ENCODE measurements around the gene SLC41A3.

Gene SLC41A3

DNA sequence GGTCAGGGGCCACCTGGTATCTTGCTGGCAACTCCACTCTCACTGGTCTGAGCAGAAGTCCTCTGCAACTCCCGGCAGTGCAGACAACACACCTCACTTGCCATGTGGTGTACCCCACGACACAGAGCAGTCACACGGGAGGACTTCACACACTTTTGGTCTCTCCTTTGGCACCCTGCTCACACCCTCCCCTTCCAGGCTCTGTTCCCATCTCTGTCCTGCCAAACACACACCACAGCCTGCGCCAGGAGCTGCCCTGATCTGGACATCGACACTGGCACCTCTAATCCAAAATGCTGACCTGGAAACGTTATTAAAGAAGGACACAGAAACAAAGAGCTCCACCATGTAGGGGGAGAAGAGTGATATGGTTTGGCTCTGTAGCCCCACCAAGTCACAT, 57.2 kb downstream of the SLC41A3 start:
- no peak for DNase-seq (ENCODE audit: low read depth)

DNA sequence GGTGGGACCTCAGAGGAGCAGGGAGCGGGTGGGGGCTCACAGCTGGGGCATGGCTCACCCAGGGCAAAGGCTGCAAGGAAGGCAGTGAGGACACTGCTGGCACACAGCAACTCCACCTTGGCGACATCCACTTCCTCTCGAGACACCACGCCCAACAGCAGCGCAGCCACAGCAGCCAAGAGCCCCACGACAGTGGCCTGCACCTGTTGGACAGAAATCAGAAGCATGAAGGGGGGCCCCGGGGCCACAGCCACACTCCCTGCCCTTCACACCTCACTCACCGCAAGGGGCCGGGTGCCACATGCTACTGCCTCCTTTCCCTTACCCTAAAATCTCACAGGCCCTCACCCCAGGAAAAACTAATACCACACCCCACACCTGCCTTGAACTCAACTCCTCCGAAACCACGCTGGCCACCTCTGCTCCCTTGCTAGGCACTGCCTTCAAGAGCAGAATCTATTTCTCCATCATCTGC, 57.6 kb downstream of the SLC41A3 start:
- DNase-seq (ENCODE audit: low read depth), result no peak

DNA sequence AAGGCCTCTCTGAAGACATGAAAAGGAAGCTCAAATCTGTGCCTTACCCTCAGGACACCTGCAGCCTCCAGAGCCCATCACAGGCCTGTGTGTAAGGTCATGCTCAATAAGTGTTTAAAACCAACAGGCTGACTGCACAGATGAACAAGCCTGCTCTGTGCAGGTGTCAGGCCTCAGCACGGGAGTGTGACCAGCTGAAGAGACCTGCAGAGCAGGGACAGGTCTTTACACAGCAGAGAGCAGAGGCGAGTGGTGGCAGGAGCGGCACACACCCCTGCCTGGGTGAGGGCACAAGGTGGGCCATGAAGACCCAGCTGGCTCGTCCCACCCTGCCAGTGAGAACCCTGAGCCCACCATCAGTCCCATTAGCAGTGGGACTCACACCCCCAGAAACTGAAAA, 58.1 kb downstream of the SLC41A3 start:
- no peak for DNase-seq (ENCODE audit: low read depth)

DNA sequence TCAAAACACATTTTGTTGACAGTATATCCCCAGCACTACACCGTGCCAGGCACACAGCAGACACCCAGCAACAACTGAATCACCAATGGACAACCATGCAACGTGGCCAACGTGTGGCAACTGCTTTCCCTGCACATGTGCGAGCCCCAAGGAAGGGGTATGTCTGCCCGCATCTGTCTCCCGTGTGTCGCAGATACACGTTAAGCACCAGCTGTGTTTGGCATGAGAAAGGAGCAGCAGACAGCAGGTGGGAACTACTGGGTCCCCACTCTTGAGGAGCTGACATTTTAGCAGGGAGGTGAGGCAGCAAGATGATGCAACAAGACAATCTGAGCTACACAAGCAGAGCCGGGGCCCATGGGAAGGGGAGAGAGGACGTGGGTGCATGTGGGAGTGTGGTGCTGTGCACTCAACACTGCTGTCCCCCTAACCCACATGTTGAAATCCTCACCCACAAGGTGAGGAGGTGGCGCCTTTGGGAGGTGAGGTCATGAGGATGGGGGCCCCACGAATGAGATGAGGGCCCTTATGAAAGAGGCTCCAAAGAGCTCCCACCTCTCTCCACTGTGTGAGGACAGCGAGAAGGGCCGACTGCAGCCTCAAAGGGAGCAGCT, 58.7 kb downstream of the SLC41A3 start:
- DNase-seq (ENCODE audit: low read depth), result no peak

DNA sequence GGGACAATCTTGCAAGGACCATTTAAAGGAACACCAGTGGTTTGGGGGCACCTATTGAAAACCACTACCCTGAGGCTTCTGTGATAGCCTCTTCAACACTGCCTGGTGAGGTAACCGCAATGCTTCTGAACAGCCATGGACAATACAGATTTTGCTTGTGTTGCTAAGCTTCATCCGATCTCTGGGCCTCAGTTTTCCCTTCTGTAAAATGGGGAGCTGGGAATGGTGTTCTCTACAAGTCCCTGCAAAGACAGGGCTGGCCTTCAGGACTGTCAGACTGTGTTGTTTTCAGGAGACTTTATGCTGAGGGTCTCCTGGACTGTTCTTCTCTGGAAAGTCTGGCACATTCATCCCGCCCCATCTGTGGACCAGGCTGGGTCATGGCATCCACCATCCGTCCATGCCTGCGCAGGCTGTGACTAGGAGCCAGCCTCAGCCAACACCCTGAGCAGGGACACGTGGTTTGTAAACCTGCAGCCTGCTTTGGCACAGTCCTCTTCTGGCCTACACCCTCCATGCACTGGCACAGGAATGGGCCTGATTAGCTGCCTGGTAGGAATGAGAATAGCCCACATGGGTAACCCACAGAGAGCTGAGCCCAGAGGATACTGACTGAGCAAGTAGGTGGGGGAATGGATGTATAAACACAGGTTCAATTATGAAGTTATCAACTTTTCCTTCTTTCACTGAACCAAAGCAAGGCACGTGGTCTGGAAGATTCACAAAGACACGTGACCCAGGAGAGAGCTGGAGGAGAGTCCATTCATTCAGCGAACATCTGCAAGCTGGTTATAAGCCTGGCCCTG, 59.7 kb downstream of the SLC41A3 start:
- no peak for DNase-seq (ENCODE audit: low read depth)

DNA sequence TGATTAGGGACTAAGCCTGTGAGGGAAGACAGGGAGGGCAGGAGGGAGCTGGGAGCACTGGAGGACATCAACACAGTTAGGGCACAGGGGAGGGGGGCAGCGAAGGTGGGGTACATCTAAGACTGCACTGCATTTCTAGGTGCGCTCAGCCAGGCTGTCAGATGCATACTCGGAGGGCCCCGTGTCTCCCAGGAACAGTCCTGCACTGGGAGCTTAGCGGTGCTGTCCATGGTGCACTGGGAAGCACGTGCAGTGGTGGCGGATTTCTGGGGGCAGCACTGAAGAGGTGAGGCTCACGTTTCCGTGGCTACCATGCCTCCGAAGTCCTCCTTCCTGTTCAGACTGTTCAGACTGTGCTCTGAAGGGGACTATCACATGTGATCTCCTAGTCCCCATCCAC, 60.5 kb downstream of the SLC41A3 start:
- DNase-seq (ENCODE audit: low read depth), result no peak

DNA sequence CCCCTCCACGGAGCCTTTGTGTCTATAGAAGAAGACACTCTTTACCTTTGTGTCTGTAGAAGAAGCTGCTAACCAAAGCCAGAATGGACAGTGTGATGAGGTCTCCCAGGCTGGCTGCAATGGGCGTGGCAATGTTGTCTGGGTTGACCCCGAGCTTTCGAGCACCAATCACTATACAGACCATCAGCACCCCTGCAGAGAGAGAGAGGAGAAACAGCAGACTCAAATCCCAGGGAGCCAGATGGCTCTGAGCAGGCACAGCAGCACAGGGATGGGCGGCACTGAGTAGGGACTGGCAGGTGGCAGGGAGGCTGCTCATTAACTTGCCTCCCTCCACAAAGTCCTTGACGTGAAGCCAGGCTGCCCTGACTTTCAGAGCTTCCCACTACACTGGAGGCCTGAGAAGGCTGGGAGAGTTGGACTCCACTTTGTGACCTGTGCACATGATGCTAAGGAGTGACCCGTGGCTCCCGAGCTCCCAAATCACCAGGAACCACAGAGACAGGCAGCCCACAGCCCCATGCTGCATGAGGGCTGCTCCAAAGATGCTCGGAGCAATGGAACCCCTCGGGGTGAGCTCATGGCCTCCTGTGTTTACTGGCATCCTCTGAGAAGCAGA, 61.1 kb downstream of the SLC41A3 start:
- DNase-seq (ENCODE audit: low read depth), result no peak

DNA sequence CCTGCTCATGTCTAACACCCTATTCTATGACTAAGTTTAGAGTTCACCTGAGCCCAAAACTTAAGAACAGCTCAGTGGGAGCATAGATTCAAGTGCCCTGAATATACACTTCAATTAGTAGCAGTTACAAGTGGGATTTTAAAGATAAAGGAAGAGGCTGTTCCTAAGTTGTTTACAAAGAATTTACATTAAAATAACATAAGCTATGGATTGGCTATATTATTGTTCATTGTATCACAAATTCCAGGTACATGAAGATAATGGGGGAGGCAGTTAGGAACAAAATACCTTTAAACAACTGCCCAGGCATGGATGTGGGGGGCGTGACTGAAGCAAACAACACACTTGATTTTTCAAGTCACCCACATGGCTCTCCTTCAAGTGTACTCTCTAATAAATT, 62.2 kb downstream of the SLC41A3 start:
- DNase-seq (ENCODE audit: low read depth), result no peak

DNA sequence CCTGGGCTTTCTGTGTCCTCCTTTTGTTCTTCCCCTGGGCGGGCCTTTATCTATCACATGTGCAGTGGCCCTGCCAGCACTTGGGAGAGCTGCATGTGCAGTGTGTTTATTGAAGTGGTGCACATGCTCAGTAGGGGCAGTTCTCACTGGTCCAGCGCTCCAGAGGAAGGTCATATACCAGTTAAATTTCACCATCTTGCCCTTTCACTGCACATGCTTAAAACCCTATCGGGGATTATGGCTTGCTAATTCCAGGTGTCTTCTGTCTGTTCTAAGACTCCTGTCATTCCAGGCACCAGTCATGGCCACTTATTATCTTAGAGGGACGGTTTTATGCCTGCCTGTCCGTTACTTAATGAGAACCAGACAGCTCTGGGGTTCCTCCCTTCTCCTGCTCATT, 62.7 kb downstream of the SLC41A3 start:
- no peak for DNase-seq (ENCODE audit: low read depth)

DNA sequence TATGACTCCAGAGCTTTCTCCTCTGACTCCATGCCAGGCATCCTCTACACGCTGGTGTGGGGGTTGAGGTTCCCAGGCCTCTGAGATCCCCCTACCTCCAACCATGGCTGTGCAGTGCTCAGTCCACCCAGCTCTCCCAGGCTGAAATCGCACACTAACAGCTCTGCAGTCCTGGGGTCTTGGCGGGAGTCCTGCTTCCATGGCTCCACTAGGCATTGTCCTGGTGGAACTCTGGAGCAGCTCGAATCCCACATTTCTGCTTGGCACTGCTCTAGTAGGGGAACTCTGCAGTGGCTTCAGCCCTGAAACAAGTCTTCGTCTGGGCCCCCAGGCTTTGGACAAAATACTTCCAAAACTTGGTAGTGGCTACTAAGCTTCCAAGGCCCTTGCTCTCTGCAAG, 64.2 kb downstream of the SLC41A3 start:
- no peak for DNase-seq (ENCODE audit: low read depth)

DNA sequence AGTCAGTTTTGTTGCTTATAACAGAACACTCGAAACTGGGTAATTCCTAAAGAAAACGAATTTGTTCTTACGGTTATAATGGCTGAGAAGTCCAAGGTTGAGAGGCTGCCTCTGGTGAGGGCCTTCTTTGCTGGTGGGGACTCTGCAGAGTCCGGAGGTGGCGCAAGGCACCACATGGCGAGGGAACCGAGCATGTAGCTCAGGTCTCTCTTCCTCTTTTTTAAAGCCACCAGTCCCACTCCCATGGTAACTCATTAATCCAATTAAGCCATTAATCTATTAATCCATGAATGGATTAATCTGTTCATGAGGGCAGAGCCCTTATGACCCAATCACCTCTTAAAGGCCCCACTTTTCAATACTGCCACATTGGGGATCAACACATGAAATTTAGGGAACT, 64.9 kb downstream of the SLC41A3 start:
- no peak for DNase-seq (ENCODE audit: low read depth)

DNA sequence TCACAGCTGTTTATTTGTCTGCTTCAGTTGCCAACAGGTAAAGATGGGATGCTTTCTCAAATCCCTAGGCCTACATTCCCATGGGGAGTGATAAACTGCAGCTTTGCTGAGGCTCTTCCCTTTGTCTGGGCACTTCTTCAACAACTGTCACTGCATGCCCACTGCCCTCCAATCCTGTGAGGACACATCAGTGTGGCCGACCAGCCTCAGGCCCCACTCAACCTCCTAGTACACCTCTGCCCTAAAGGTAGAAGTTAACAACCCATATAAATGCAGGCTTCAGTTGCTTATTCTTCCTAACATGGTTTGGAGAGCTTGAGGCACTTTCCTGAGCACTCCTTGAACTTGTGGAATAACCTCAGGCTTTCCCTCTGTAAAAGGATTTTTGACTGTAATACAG, 65.4 kb downstream of the SLC41A3 start:
- DNase-seq (ENCODE audit: low read depth), result no peak

DNA sequence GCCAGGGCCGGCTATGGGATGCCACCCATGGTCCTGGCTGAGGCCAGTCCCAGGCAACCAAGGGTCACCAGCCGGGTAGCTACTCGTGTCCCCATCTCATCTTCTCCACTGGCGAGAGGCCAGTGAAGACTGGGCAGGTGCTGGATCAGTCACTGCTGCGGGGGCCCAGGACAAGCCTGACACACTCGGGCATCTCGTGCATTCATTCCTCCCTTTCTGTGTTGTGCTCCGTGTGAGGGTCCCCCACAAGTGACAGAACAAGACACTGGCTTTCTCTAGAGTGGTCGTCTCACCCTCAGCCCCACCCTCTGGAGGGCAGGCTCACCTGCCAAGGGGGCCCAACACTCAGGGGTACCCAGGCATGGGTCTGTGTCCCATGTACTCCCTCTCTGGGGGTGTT, 66.6 kb downstream of the SLC41A3 start:
- DNase-seq (ENCODE audit: low read depth), result no peak

DNA sequence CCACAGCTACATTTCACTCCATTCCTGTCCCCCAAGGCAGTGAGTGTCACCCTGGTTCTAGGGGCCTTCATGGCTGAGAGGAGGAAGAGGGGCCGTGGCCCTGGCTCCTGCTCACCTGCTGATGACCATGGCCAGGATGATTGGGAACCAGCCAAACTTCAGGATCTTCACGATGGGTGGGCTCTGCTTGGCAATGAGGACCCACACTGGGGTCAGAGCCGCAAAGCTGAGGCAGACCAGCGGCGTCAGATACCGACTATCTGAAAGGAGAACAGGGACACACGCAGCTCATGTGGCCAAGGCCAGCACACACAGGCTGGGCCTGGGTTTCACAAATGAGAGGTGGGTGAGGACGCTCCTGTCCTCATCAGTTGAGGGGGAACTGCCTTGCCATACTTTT, 67.3 kb downstream of the SLC41A3 start:
- no peak for DNase-seq (ENCODE audit: low read depth)

DNA sequence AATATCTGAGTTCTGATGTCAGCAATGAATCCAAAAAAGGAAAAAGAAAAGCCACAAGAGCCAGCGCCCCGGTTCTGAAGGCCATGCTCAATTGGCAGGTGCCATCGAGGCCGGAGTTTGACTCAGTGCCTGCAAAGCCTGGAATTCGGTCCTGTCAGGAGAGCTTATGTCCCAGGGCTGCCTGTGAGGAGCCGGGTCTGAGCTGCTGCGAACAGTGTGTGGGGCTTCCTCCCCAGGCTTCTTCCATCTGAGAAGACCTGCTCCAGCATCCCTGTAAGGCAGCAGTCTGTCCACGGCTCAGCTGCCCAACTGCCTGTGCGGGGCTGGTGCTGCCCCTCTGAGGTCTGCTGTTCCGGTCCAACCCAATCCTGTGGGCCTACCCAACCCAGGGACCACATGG, 68.8 kb downstream of the SLC41A3 start:
- DNase-seq (ENCODE audit: low read depth), result no peak

DNA sequence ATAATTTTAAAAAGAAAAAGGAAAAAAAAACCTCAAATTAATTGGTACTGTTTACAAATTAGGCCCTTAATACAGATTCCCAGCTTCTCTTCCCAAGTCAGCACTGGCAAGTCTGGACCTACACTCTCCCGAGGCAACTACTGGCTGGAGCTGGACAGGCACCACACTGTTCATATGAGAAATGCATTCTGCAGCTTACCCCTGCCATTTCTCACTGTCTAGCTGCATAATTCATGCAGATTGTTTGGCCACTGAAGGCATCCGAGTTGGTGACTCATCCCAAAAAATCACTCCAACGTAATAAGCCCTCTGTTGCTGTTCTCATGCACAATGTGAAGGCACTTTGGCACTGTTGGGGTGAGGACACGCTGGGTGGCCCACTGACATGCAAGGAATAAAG, 69.7 kb downstream of the SLC41A3 start:
- DNase-seq (ENCODE audit: low read depth), result no peak

DNA sequence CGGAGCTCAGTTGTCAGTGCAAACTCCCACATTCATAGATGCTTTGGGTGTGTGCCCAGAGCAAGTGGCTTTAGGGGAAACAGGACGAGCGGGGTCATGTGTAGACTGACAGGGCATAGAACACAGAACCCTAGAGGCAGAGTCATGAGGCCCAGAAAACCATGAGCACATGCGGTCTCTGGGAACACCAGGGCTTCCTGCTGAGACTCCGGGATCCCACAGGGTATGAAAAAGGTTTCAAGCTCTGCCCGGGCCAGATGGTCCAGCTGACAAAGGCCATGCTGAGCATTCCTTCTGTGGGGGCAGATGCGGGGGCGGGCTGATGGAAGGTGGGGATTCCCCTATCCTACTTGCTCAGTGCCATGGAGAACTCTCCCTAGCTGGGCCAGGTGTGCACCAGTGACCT, 70.2 kb downstream of the SLC41A3 start:
- no peak for DNase-seq (ENCODE audit: low read depth)

DNA sequence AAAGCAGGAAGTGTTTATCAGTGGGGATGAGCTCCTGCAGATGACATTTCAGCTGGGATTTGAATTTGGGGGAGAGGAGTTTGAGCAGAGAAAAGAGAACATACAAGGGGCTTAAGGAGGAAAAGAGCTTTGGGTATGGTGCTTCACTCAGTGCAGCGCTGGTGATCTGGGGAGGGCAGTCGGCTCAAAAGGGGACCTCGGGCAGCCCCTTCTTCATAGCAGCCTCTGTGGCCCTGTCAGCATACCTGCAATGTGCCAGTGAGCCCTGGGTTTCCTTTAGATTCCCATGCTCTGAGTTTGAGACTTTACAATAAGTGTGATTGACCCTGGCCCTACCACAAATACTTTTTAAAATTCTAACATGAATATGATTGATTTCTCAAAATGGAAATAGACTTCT, 74.7 kb downstream of the SLC41A3 start:
- no peak for DNase-seq (ENCODE audit: low read depth)

DNA sequence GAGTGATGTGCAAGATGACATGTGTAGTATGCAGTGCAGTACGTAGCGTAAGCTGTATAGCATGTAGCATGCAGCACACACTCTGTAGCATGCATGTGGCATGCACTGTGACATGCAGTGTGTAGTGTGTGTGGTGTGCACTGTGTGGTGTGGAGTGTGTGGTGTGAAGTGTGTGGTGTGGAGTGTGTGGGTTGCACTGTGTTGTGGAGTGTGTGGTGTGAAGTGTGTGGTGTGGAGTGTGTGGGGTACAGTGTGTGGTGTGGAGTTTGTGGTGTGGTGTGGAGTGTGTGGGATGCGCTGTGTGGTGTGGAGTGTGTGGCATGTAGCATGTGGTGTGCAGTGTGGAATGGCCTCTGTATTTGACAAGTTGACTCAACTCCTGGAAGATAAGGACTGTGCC, 75.7 kb downstream of the SLC41A3 start:
- no peak for DNase-seq (ENCODE audit: low read depth)

DNA sequence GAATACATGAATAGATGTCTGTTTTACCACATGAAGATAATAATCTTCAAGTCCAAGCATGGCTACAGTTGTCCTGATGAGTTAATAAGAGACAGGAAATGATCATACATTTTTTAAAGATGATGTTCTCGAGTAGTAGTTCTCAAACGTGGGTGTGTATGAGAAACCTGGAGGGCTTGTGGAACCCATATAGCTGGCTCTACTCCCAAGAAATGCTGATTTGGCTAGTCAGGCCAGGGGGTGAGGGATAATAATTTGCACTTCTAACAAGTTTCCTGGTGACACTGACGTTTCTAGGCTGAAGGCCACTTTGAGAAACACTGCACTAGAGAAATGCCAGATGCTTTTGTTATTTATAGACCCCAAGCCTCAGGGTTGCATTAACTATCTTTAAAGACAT, 78.0 kb downstream of the SLC41A3 start:
- no peak for DNase-seq (ENCODE audit: low read depth)

DNA sequence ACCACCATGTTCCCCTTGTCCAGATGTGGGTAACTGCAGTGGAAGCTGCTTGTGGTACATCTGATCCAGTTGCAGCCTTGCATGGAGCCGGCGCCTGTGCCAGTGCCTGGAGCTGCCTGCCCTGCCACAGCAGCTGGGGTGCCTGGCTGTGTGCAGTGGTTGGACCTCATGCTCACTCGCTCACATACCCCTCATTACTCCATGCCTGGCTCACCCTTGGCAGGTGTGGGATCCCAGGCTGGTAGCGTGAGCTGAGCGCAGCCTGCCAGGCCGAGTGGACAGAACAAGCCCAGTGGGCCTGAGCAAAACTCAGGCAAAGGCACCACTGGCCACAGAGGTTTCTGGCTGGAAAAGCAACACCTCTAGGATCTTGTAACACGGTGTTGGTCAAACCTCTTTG, 79.2 kb downstream of the SLC41A3 start:
- no peak for DNase-seq (ENCODE audit: low read depth)

DNA sequence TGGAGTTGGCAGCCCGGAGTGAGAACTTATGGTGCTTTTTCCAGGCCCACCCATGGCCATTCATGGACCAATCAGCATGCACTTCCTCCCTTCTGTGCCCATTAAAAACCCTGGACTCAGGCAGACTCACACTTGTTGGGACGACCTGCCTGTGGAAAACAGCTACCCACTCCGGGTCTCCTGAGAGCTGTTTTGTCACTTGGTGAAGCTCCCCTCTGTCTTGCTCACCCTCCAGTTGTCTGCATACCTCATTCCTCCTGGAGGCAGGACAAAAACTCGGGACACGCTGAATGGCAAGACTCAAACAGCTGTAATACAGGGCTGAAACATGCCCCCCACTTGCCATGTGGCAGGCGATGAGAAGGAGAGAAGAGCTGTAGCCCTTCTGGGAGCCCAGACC, 79.7 kb downstream of the SLC41A3 start:
- no peak for DNase-seq (ENCODE audit: low read depth)

DNA sequence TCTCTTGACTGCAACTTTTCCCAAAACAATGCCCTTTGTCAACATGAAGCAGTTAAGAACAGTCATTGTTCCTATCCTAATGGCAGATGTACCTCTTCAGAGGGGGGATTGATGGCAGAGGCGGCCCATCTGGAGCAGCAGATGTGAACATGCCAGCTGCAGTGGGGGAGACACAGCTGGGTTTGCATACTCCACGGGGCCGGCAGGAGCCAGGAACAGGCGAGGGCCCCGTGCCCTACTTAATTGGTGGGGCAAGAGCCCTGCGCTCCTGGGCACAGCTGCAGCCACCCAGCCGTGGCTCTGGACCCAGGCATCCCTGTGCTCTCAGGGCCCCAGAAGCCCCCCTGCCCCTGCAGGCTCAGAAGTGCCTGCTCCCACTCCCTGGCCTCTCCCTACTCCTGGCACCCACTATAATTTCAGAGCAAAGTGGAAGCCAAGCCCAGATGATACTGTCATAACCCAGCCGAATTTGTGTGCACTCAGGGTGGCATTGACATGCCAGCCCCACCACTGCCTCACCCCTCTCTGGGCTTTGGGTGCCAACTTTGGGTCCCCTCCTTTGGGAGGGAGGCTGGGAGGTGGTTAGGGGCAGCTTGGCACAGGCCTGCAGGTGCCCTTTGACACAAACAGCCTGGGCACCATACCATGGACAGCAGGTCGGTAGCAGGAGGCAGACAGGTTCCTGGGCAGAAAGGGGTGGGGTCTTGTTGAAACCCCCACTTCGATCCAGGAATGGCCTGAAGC, 80.3 kb downstream of the SLC41A3 start:
- no peak for DNase-seq (ENCODE audit: low read depth)

Measured in fibroblast of the conjunctiva (primary cell).